PC-3 (cell line): ENCODE measurements around the gene HSD17B14. TPM values are rescaled to one million over a fixed set of nuclear protein-coding genes. Genes with fewer than 3 reads are reported as not detected.

Experiments used
- ATAC-seq: fragments of 200-7000 bp; cut with Tn5 transposase; 2 replicates; pipeline ENCODE4 v1.9.1; 2020; ENCODE audit warnings: mild to moderate bottlenecking, moderate library complexity
- BruUV-seq: library from RNA; stranded (reverse); fragments of 400-500 nt; replicated peaks from 2 replicates; lab custom pipeline; 2021; lab: Mats Ljungman, UMichigan
- CTCF ChIA-PET: fragments of 300-600 bp; sonication (Branson Sonifier 250); formaldehyde crosslinking; loops from one replicate; lab custom pipeline; 2022; ENCODE audit warnings: antibody characterized with exemption; lab: Charles Lee
- POLR2A ChIA-PET: fragments of 300-600 bp; sonication (Branson Sonifier 250); formaldehyde crosslinking; loops from one replicate; lab custom pipeline; 2022; ENCODE audit warnings: antibody characterized with exemption; ENCODE audit not compliant: unreplicated experiment; lab: Charles Lee
- DNase-seq: peaks from one replicate; pipeline ENCODE4 v3.0.0-alpha.2; 2015
- H2AFZ ChIP-seq: fragments of 300-600 bp; sonication (generic); 2 replicates; pipeline ENCODE4 v1.6.0; 2016; ENCODE audit warnings: antibody characterized with exemption, low read length
- H3F3A ChIP-seq: fragments of 300-600 bp; sonication (generic); one replicate; pipeline ENCODE4 v1.6.0; 2017; ENCODE audit warnings: antibody characterized with exemption, low read length, control low read depth, mild to moderate bottlenecking; ENCODE audit not compliant: unreplicated experiment
- H3K27ac ChIP-seq: fragments of 300-600 bp; sonication (generic); 2 replicates; pipeline ENCODE4 v1.5.1; 2016; ENCODE audit warnings: mild to moderate bottlenecking, low read length
- H3K27me3 ChIP-seq: fragments of 300-600 bp; sonication (generic); 2 replicates; pipeline ENCODE4 v1.6.1; 2016; ENCODE audit warnings: low read length, mixed read lengths
- H3K36me3 ChIP-seq: fragments of 300-600 bp; sonication (generic); 2 replicates; pipeline ENCODE4 v1.6.1; 2016; ENCODE audit warnings: low read depth, mixed run types, low read length, mixed read lengths
- H3K4me1 ChIP-seq: fragments of 300-600 bp; sonication (generic); 2 replicates; pipeline ENCODE4 v1.5.1; 2016; ENCODE audit warnings: low read length; ENCODE audit not compliant: insufficient read depth
- H3K4me2 ChIP-seq: fragments of 300-600 bp; sonication (generic); 2 replicates; pipeline ENCODE4 v1.6.0; 2016; ENCODE audit warnings: low read length
- H3K4me3 ChIP-seq: fragments of 300-600 bp; sonication (generic); 2 replicates; pipeline ENCODE4 v1.5.1; 2016; ENCODE audit warnings: mild to moderate bottlenecking, low read length, mixed read lengths
- H3K79me2 ChIP-seq: fragments of 300-600 bp; sonication (generic); 2 replicates; pipeline ENCODE4 v1.6.1; 2017; ENCODE audit warnings: low read length, mixed read lengths
- H3K9ac ChIP-seq: fragments of 300-600 bp; sonication (generic); 2 replicates; pipeline ENCODE4 v1.6.0; 2016; ENCODE audit warnings: mild to moderate bottlenecking, low read length
- H3K9me2 ChIP-seq: fragments of 300-600 bp; sonication (generic); replicated peaks from 2 replicates; pipeline ENCODE4 v1.6.1; 2016; ENCODE audit warnings: mixed run types, low read length, mixed read lengths
- H3K9me3 ChIP-seq: fragments of 300-600 bp; sonication (generic); 2 replicates; pipeline ENCODE4 v1.6.1; 2016; ENCODE audit warnings: low read length, mixed read lengths
- H4K20me1 ChIP-seq: fragments of 300-600 bp; sonication (generic); 2 replicates; pipeline ENCODE4 v1.6.1; 2016; ENCODE audit warnings: low read length, mixed read lengths
- EZH2 ChIP-seq: fragments of 300-600 bp; sonication (generic); IDR thresholded peaks from one replicate; pipeline ENCODE4 v1.6.1; 2017; ENCODE audit warnings: antibody characterized with exemption, mild to moderate bottlenecking, low read length; ENCODE audit not compliant: unreplicated experiment
- EZH2phosphoT487 ChIP-seq: fragments of 300-600 bp; sonication (generic); IDR thresholded peaks from 2 replicates; pipeline ENCODE4 v1.6.1; 2018; ENCODE audit warnings: mild to moderate bottlenecking, antibody characterized with exemption, low read length, borderline replicate concordance
- intact Hi-C: fragments of 100-400 bp; cut with micrococcal nuclease; formaldehyde crosslinking; loops from 2 replicates; pipeline ENCODE4 v1.9.0; 2023
- total RNA-seq: library from RNA; depleted of rRNA; stranded (reverse); fragments of >200 nt; gene quantifications from 2 replicates; pipeline ENCODE4 v1.2.3, GENCODE V29; 2014
- TF ChIP-seq, protein P1 (sequence below): fragments of 300-600 bp; sonication (generic); conservative IDR thresholded peaks from 2 replicates; pipeline ENCODE4 v1.5.1; 2017; ENCODE audit warnings: antibody characterized with exemption, low read depth, mild to moderate bottlenecking, low read length

The HSD17B14 gene
- total RNA-seq, 1 experiment from 2014 or later = 15.0 TPM

DNA sequence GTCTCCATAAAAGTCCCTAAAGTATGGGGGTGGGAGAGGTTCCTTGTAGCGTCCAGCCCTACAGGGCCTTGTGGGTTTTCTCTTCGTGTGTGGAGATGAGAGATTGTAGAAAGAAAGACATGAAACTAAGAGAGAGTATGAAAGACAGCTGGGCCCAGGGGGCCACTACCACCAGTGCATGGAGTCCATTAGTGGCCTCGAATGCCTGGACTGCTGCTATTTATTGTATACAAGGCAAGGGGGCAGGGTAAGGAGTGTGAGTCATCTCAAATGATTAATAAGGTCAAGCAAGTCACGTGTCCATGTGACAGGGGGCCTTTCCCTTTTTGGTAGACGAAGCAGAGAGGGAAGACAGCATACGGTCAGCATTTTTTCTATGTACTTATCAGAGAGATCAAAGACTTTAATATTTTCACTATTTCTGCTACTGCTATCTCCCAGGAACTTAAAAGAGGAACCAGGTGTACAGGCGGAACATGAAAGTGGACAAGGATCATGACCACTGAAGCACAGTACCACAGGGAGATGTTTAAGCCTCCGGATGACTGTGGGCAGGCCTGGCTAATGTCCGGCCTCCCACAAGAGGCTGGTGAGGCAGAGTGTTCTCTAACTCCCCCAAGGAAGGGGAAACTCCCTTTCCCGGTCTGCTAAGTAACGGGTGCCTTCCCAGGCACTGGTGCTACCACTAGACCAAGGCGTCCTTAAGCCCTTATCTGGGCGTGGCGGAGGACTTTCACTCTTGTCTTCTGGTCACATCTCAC is 55.5 kb downstream of the HSD17B14 start:
- Histone ChIP-seq H3K27me3 (no peaks in the 10 kb centered on the region), H3F3A (no peaks in the 10 kb centered on the region), H3K36me3 (no peaks in the 10 kb centered on the region), H4K20me1 (no peaks in the 10 kb centered on the region), H3K9me2 (no peaks in the 10 kb centered on the region), H3K4me1 (no peaks in the 10 kb centered on the region), H3K27ac (no peak overlapping the region), H3K9ac (no peak overlapping the region), H3K9me3 (no peaks in the 10 kb centered on the region), H3K4me3 (no peak overlapping the region), H3K4me2 (no peak overlapping the region), H3K79me2 (no peaks in the 10 kb centered on the region), H2AFZ (no peak overlapping the region)
- no peak for ATAC-seq
- TF ChIP-seq, protein P1, sequence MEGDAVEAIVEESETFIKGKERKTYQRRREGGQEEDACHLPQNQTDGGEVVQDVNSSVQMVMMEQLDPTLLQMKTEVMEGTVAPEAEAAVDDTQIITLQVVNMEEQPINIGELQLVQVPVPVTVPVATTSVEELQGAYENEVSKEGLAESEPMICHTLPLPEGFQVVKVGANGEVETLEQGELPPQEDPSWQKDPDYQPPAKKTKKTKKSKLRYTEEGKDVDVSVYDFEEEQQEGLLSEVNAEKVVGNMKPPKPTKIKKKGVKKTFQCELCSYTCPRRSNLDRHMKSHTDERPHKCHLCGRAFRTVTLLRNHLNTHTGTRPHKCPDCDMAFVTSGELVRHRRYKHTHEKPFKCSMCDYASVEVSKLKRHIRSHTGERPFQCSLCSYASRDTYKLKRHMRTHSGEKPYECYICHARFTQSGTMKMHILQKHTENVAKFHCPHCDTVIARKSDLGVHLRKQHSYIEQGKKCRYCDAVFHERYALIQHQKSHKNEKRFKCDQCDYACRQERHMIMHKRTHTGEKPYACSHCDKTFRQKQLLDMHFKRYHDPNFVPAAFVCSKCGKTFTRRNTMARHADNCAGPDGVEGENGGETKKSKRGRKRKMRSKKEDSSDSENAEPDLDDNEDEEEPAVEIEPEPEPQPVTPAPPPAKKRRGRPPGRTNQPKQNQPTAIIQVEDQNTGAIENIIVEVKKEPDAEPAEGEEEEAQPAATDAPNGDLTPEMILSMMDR = no peak
- no peak for TF ChIP-seq EZH2phosphoT487
- no TSS peak for BruUV-seq
- intact Hi-C loops = no loop called here
- POLR2A ChIA-PET = interaction anchor here (0.6 kb wide), 1 partner anchor 36 kb away, joined by 3 read pairs; no protein-coding TSS in a partner anchor
- CTCF ChIA-PET = no interaction called here
- no peak for DNase-seq

DNA sequence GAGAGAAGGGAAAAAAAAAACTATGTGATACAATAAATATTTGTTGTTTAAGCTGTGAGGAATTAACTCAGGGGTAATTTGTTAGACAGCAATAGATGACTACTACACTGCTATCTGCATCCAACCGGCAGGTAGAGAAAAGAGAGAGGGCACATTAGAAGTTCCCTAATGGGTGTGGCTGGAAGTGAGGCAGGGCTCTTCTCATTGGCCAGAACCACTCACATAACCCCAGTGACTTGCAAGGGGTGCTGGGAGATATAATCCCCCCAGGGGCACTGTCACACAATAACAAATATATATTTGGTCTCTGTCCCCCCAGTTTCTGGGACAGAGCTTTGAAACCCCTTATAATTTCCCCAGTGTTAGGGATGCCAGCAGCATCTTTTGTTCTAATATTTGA is 56.7 kb downstream of the HSD17B14 start:
- Histone ChIP-seq H3K9ac (no peak overlapping the region), H3K4me2 (no peak overlapping the region), H3K4me1 (no peaks in the 10 kb centered on the region), H3K9me2 (no peaks in the 10 kb centered on the region), H3K9me3 (no peaks in the 10 kb centered on the region), H3K27me3 (no peaks in the 10 kb centered on the region), H4K20me1 (no peaks in the 10 kb centered on the region), H3K36me3 (no peaks in the 10 kb centered on the region), H3K27ac (no peak overlapping the region), H3K4me3 (no peak overlapping the region), H3K79me2 (no peaks in the 10 kb centered on the region), H3F3A (no peaks in the 10 kb centered on the region), H2AFZ (no peak overlapping the region)
- BruUV-seq = no TSS peak
- TF ChIP-seq EZH2phosphoT487 = no peak
- no peak for TF ChIP-seq EZH2
- TF ChIP-seq, protein P1 = no peak
- intact Hi-C loops = no loop called here
- CTCF ChIA-PET = no interaction called here
- DNase-seq (no peak), ATAC-seq (no peak)
- POLR2A ChIA-PET = no interaction called here

DNA sequence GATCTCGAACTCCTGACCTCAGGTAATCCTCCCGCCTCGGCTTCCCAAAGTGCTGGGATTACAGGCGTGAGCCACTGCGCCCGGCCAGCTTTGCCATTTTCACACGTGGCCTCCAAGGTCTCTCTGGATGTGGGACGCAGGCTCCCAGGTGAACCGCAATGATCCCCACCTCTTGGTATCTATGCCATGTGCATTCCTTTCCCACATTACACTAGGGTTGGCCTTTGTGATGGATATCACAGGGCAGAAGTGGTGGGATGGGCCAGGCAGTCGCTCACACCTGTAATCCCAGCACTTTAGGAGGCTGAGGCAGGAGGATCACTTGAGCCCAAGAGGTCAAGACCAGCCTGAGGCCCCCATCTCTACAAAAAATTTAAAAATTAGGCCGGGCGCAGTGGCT is 58.6 kb downstream of the HSD17B14 start:
- no peaks in the 10 kb centered on the region for H3F3A ChIP-seq
- ATAC-seq (no peak), DNase-seq (no peak)
- no peaks in the 10 kb centered on the region for H3K27me3 ChIP-seq
- H3K4me3 ChIP-seq = no peak overlapping the region
- no peaks in the 10 kb centered on the region for H3K9me2 ChIP-seq
- no peak overlapping the region for H2AFZ ChIP-seq
- H3K9me3 ChIP-seq = no peaks in the 10 kb centered on the region
- H4K20me1 ChIP-seq = no peaks in the 10 kb centered on the region
- no peaks in the 10 kb centered on the region for H3K79me2 ChIP-seq
- H3K27ac ChIP-seq = no peak overlapping the region
- POLR2A ChIA-PET = no interaction called here
- H3K4me2 ChIP-seq = no peak overlapping the region
- no TSS peak for BruUV-seq
- H3K36me3 ChIP-seq = no peaks in the 10 kb centered on the region
- intact Hi-C loops = no loop called here
- CTCF ChIA-PET = no interaction called here
- TF ChIP-seq EZH2phosphoT487 = no peak
- TF ChIP-seq, protein P1 = no peak
- no peak for TF ChIP-seq EZH2
- H3K9ac ChIP-seq = no peak overlapping the region
- no peaks in the 10 kb centered on the region for H3K4me1 ChIP-seq
